OCI-LY7 (cell line): ENCODE measurements around the gene SOST. TPM values are rescaled to one million over a fixed set of nuclear protein-coding genes. Genes with fewer than 3 reads are reported as not detected.

Source experiments
- BruUV-seq: library from RNA; stranded (reverse); fragments of 400-500 nt; replicated peaks from 2 replicates; lab custom pipeline; 2021; lab: Mats Ljungman, UMichigan
- CTCF ChIA-PET: fragments of 300-600 bp; sonication (Branson Sonifier 250); formaldehyde crosslinking; loops from one replicate; lab custom pipeline; 2022; ENCODE audit warnings: antibody characterized with exemption; ENCODE audit not compliant: unreplicated experiment; lab: Charles Lee
- POLR2A ChIA-PET: fragments of 300-600 bp; sonication (Branson Sonifier 250); formaldehyde crosslinking; loops from one replicate; lab custom pipeline; 2022; ENCODE audit warnings: antibody characterized with exemption; lab: Charles Lee
- DNase-seq: peaks from one replicate; pipeline ENCODE4 v3.0.0-alpha.2; 2015; ENCODE audit warnings: low spot score
- H2AFZ ChIP-seq: fragments of 200-600 bp; sonication (generic), shearing (Covaris generic); 2 replicates; pipeline ENCODE4 v1.6.1; 2014; ENCODE audit warnings: mild to moderate bottlenecking, antibody characterized with exemption, low read length, moderate library complexity
- H3K27ac ChIP-seq: fragments of 200-600 bp; sonication (generic); 2 replicates; pipeline ENCODE4 v1.5.1; 2014; ENCODE audit warnings: mixed run types, low read depth, mild to moderate bottlenecking, moderate library complexity, low read length, inconsistent platforms; ENCODE audit not compliant: poor library complexity, severe bottlenecking
- H3K36me3 ChIP-seq: fragments of 200-600 bp; sonication (generic); 2 replicates; pipeline ENCODE4 v1.6.1; 2014; ENCODE audit warnings: mild to moderate bottlenecking, antibody characterized with exemption, low read length, moderate library complexity, mixed read lengths; ENCODE audit not compliant: insufficient read depth
- H3K4me1 ChIP-seq: fragments of 200-600 bp; sonication (generic); 2 replicates; pipeline ENCODE4 v1.5.1; 2014; ENCODE audit warnings: mild to moderate bottlenecking, low read length; ENCODE audit not compliant: insufficient read depth, poor library complexity, severe bottlenecking
- H3K4me2 ChIP-seq: fragments of 200-600 bp; sonication (generic); 2 replicates; pipeline ENCODE4 v1.6.1; 2014; ENCODE audit warnings: mild to moderate bottlenecking, low read length
- H3K4me3 ChIP-seq: fragments of 200-600 bp; sonication (generic); 2 replicates; pipeline ENCODE4 v1.5.1; 2014; ENCODE audit warnings: mild to moderate bottlenecking, low read depth, low read length; ENCODE audit not compliant: poor library complexity, severe bottlenecking
- H3K79me2 ChIP-seq: fragments of 200-600 bp; sonication (generic); 2 replicates; pipeline ENCODE4 v1.6.1; 2016; ENCODE audit warnings: low read depth, mild to moderate bottlenecking, low read length, moderate library complexity, mixed read lengths; ENCODE audit not compliant: insufficient read depth
- H3K9me2 ChIP-seq: fragments of 200-600 bp; sonication (generic); 2 replicates; pipeline ENCODE4 v1.6.1; 2016; ENCODE audit warnings: mild to moderate bottlenecking, low read length, mixed read lengths; ENCODE audit not compliant: insufficient read depth
- H3K9me3 ChIP-seq: fragments of 200-600 bp; sonication (generic); 2 replicates; pipeline ENCODE4 v1.6.1; 2014; ENCODE audit warnings: mild to moderate bottlenecking, mixed run types, low read length, mixed read lengths
- H4K20me1 ChIP-seq: fragments of 200-600 bp; sonication (generic); 2 replicates; pipeline ENCODE4 v1.6.1; 2014; ENCODE audit warnings: mild to moderate bottlenecking, antibody characterized with exemption, low read length, moderate library complexity, mixed read lengths; ENCODE audit not compliant: insufficient read depth
- EZH2phosphoT487 ChIP-seq: fragments of 200-600 bp; sonication (generic); IDR thresholded peaks from 2 replicates; pipeline ENCODE4 v1.6.1; 2018; ENCODE audit warnings: low read depth, borderline replicate concordance, mild to moderate bottlenecking, mixed run types, antibody characterized with exemption, low read length, moderate library complexity, mixed read lengths
- intact Hi-C: fragments of 100-400 bp; cut with micrococcal nuclease; formaldehyde crosslinking; loops from one replicate; pipeline ENCODE4 v1.10.0; 2022; ENCODE audit not compliant: unreplicated experiment
- total RNA-seq, 2 experiments: library from RNA; depleted of rRNA in 1 of 2; stranded (reverse); fragments of >200 nt in 1 of 2; shearing (Covaris generic) in 1 of 2; gene quantifications; 2 replicates each; pipeline ENCODE4 v1.2.3, GENCODE V29; 2014 to 2022
- TF ChIP-seq, protein P1 (sequence below): fragments of 200-600 bp; sonication (generic); conservative IDR thresholded peaks from 2 replicates; pipeline ENCODE4 v1.5.1; 2014; ENCODE audit warnings: mild to moderate bottlenecking, antibody characterized with exemption, low read length, moderate library complexity, mixed read lengths

The SOST gene
- total RNA-seq, 2 experiments from 2014 or later: not detected

- Histone ChIP-seq H3K9me2 (no peaks in the 10 kb centered on the region), H3K4me3 (no peak overlapping the region)
- POLR2A ChIA-PET: no interaction called here
Measured at GRCh38 chr17:43710101-43710500, 48.5 kb downstream of the SOST start.

DNA sequence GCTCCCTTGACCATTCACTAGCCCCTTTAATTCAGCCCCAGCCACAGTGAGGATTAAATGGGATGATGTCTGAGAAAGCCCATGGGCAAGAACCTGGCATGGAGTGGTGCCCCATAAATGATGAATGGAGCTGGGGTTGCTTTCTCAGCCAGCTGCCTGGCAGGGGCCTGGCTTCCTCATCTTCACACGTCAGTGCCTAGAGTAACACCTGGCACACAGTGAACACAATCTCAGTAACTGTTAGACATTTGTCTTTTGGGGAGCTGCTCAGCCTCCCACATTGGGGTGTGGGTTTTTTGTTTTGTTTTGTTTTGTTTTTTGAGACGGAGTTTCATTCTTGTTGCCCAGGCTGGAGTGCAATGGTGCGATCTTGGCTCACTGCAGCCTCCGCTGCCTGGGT, 49.4 kb downstream of the SOST start:
- Histone ChIP-seq H2AFZ (no peak overlapping the region), H3K9me3 (no peaks in the 10 kb centered on the region), H3K79me2 (no peaks in the 10 kb centered on the region), H3K27ac (no peak overlapping the region), H3K36me3 (no peaks in the 10 kb centered on the region), H3K4me1 (no peaks in the 10 kb centered on the region), H3K4me2 (no peak overlapping the region), H3K4me3 (no peak overlapping the region), H3K9me2 (no peaks in the 10 kb centered on the region), H4K20me1 (no peaks in the 10 kb centered on the region)
- CTCF ChIA-PET: no interaction called here
- DNase-seq: no peak
- TF ChIP-seq, protein P1, sequence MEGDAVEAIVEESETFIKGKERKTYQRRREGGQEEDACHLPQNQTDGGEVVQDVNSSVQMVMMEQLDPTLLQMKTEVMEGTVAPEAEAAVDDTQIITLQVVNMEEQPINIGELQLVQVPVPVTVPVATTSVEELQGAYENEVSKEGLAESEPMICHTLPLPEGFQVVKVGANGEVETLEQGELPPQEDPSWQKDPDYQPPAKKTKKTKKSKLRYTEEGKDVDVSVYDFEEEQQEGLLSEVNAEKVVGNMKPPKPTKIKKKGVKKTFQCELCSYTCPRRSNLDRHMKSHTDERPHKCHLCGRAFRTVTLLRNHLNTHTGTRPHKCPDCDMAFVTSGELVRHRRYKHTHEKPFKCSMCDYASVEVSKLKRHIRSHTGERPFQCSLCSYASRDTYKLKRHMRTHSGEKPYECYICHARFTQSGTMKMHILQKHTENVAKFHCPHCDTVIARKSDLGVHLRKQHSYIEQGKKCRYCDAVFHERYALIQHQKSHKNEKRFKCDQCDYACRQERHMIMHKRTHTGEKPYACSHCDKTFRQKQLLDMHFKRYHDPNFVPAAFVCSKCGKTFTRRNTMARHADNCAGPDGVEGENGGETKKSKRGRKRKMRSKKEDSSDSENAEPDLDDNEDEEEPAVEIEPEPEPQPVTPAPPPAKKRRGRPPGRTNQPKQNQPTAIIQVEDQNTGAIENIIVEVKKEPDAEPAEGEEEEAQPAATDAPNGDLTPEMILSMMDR: no peak
- TF ChIP-seq EZH2phosphoT487: no peak
- intact Hi-C loops: no loop called here
- POLR2A ChIA-PET: no interaction called here
- BruUV-seq: no TSS peak

More at GRCh38 chr17:43710101-43710500, 48.5 kb downstream of the SOST start:
- Histone ChIP-seq H3K27ac (no peak overlapping the region), H2AFZ (no peak overlapping the region), H3K36me3 (no peaks in the 10 kb centered on the region), H3K9me3 (no peaks in the 10 kb centered on the region), H4K20me1 (no peaks in the 10 kb centered on the region), H3K4me2 (no peak overlapping the region), H3K79me2 (no peaks in the 10 kb centered on the region), H3K4me1 (no peaks in the 10 kb centered on the region)
- DNase-seq: no peak
- CTCF ChIA-PET: no interaction called here
- BruUV-seq: no TSS peak
- no peak for TF ChIP-seq EZH2phosphoT487
- TF ChIP-seq, protein P1: no peak
- intact Hi-C loops: no loop called here

GRCh38 chr17:43707184-43707583, 51.4 kb downstream of the SOST start:
- H3K4me3 ChIP-seq: no peak overlapping the region
- TF ChIP-seq, protein P1: no peak
- TF ChIP-seq EZH2phosphoT487: no peak
- BruUV-seq: no TSS peak
- no peak overlapping the region for H2AFZ ChIP-seq
- intact Hi-C loops: no loop called here
- no peaks in the 10 kb centered on the region for H3K4me1 ChIP-seq
- H3K36me3 ChIP-seq: no peaks in the 10 kb centered on the region
- no peaks in the 10 kb centered on the region for H3K9me2 ChIP-seq
- CTCF ChIA-PET: no interaction called here
- DNase-seq: no peak
- H4K20me1 ChIP-seq: no peaks in the 10 kb centered on the region
- POLR2A ChIA-PET: no interaction called here
- no peaks in the 10 kb centered on the region for H3K9me3 ChIP-seq
- H3K4me2 ChIP-seq: no peak overlapping the region
- no peak overlapping the region for H3K27ac ChIP-seq
- no peaks in the 10 kb centered on the region for H3K79me2 ChIP-seq
